Measurements from ENCODE around the gene TENM4.
"Not testable (repeated sequence)": the region's sequence is repeated elsewhere in the genome, so short reads cannot be mapped to it uniquely, and the experiment has no call there.

Gene TENM4

DNA sequence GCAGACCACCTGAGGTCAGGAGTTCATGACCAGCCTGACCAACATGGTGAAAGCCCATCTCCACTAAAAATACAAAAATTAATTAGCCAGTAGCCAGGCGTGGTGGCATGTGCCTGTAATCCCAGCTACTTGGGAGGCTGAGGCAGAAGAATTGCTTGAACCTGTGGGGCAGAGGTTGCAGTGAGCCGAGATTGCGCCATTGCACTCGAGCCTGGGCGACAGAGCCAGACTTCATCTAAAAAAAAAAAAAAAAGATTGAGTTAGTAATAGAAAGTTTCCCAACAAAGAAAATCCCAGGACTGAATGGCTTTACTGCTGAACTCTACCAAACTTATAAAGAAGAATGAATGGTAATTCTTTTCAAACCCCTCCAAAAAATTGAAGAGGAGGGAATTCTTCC is 803.3 kb downstream of the TENM4 start:
- H3K36me3 ChIP-seq (ENCODE audit: insufficient read depth, low read length); H3K27me3 ChIP-seq (ENCODE audit: insufficient read depth, low read length); H3K27ac ChIP-seq (ENCODE audit: low read depth, low read length); H3K79me2 ChIP-seq (ENCODE audit: control insufficient read depth, insufficient read depth, low read length, unreplicated experiment); H3K4me3 ChIP-seq (ENCODE audit: low read depth, low read length); H3K4me1 ChIP-seq (ENCODE audit: control insufficient read depth, insufficient read depth, low read length, unreplicated experiment); H2AFZ ChIP-seq (ENCODE audit: low read length, unreplicated experiment): not testable (repeated sequence)

GRCh38 chr11:78635814-78636506 is 804.9 kb downstream of the TENM4 start:
- Histone ChIP-seq H3K79me2 (ENCODE audit: control insufficient read depth, insufficient read depth, low read length, unreplicated experiment) (no peaks in the 10 kb centered on the region), H3K4me3 (ENCODE audit: low read depth, low read length) (no peak overlapping the region), H3K27me3 (ENCODE audit: insufficient read depth, low read length) (peaks cover 8% of the 10 kb centered on the region; the same call in 1 of the 2 replicates), H3K27ac (ENCODE audit: low read depth, low read length) (no peak overlapping the region), H2AFZ (ENCODE audit: low read length, unreplicated experiment) (no peak overlapping the region), H3K36me3 (ENCODE audit: insufficient read depth, low read length) (no peaks in the 10 kb centered on the region), H3K4me1 (ENCODE audit: control insufficient read depth, insufficient read depth, low read length, unreplicated experiment) (no peaks in the 10 kb centered on the region)

- no peak overlapping the region for H3K27ac ChIP-seq (ENCODE audit: low read depth, low read length)
- H3K27me3 ChIP-seq (ENCODE audit: insufficient read depth, low read length), result peaks cover 12% of the 10 kb centered on the region; the same call in 1 of the 2 replicates
- H3K36me3 ChIP-seq (ENCODE audit: insufficient read depth, low read length), result no peaks in the 10 kb centered on the region
- no peak overlapping the region for H3K4me3 ChIP-seq (ENCODE audit: low read depth, low read length)
- H3K4me1 ChIP-seq (ENCODE audit: control insufficient read depth, insufficient read depth, low read length, unreplicated experiment), result no peaks in the 10 kb centered on the region
- no peaks in the 10 kb centered on the region for H3K79me2 ChIP-seq (ENCODE audit: control insufficient read depth, insufficient read depth, low read length, unreplicated experiment)
- no peak overlapping the region for H2AFZ ChIP-seq (ENCODE audit: low read length, unreplicated experiment)
Observed at GRCh38 chr11:78633516-78634310, 807.1 kb downstream of the TENM4 start.

DNA sequence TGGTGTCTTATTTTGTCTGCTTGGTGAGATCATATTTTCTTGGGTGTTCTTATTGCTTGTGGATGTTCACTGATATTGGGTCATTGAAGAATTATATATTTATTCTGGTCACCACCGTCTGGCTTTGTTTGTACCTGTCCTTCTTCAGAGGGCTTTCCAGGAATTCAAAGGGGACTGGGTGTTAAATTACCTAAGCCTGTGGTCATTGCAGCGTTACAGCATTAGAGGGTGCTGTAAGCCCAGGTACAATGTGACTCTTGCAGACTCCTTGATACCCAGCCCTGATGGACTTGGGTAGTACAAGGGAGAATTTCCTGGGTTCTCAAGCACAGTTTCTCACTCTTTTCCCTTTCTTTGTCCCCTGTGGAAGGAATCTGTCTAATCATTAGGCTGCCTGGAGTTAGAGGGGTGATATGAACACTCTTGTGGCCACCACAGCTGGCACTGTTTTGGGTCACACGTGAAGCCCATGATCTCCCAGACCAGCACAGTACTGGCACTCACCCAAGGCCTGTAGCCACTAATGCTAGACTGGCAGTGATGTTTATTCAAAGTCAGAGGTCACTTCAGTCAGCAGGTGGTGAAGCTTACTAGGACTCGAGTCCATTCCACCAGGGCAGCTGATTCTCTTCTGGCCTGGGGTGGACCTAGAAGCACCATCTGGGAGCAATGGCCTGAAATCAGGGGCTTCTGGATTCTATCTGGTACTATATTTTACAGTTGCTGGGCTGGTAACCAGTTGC is 810.1 kb downstream of the TENM4 start:
- Histone ChIP-seq H3K36me3 (ENCODE audit: insufficient read depth, low read length) (no peaks in the 10 kb centered on the region), H3K79me2 (ENCODE audit: control insufficient read depth, insufficient read depth, low read length, unreplicated experiment) (no peaks in the 10 kb centered on the region), H3K27me3 (ENCODE audit: insufficient read depth, low read length) (0 out of 2 replicates have a peak, but pooled peaks cover 12% of the 10 kb centered on the region), H2AFZ (ENCODE audit: low read length, unreplicated experiment) (no peak overlapping the region), H3K27ac (ENCODE audit: low read depth, low read length) (no peak overlapping the region), H3K4me3 (ENCODE audit: low read depth, low read length) (no peak overlapping the region), H3K4me1 (ENCODE audit: control insufficient read depth, insufficient read depth, low read length, unreplicated experiment) (no peaks in the 10 kb centered on the region)

DNA sequence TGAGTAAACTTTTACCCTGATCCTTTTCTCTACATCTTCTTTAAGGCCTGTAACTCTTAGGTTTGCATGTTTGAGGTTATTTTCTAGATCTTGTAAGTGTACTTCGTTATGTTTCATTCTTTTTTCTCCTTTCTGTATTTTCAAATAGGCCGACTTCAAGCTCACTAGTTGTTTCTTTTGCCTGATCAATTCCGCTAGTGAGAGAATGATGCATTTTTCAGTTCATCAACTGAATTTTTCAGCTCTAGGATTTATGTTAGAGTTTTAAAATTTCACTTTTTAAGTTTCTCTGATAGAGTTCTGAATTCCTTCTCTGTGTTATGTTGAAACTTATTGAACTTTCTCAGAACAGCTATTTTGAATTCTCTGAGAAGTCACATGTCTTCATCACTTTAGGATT is 810.7 kb downstream of the TENM4 start:
- peaks cover 14% of the 10 kb centered on the region; the same call in 1 of the 2 replicates for H3K27me3 ChIP-seq (ENCODE audit: insufficient read depth, low read length)
- H3K4me3 ChIP-seq (ENCODE audit: low read depth, low read length), result no peak overlapping the region
- H3K27ac ChIP-seq (ENCODE audit: low read depth, low read length), result no peak overlapping the region
- H2AFZ ChIP-seq (ENCODE audit: low read length, unreplicated experiment), result no peak overlapping the region
- no peaks in the 10 kb centered on the region for H3K36me3 ChIP-seq (ENCODE audit: insufficient read depth, low read length)
- no peaks in the 10 kb centered on the region for H3K79me2 ChIP-seq (ENCODE audit: control insufficient read depth, insufficient read depth, low read length, unreplicated experiment)
- H3K4me1 ChIP-seq (ENCODE audit: control insufficient read depth, insufficient read depth, low read length, unreplicated experiment), result no peaks in the 10 kb centered on the region

GRCh38 chr11:78622666-78623065 is 818.2 kb downstream of the TENM4 start:
- H3K36me3 ChIP-seq (ENCODE audit: insufficient read depth, low read length), result no peaks in the 10 kb centered on the region
- H3K4me1 ChIP-seq (ENCODE audit: control insufficient read depth, insufficient read depth, low read length, unreplicated experiment), result no peaks in the 10 kb centered on the region
- peaks cover 9% of the 10 kb centered on the region; the same call in 1 of the 2 replicates for H3K27me3 ChIP-seq (ENCODE audit: insufficient read depth, low read length)
- no peaks in the 10 kb centered on the region for H3K79me2 ChIP-seq (ENCODE audit: control insufficient read depth, insufficient read depth, low read length, unreplicated experiment)
- H2AFZ ChIP-seq (ENCODE audit: low read length, unreplicated experiment), result no peak overlapping the region
- no peak overlapping the region for H3K27ac ChIP-seq (ENCODE audit: low read depth, low read length)
- no peak overlapping the region for H3K4me3 ChIP-seq (ENCODE audit: low read depth, low read length)

- Histone ChIP-seq H3K4me3 (ENCODE audit: low read depth, low read length) (no peak overlapping the region), H2AFZ (ENCODE audit: low read length, unreplicated experiment) (no peak overlapping the region), H3K79me2 (ENCODE audit: control insufficient read depth, insufficient read depth, low read length, unreplicated experiment) (no peaks in the 10 kb centered on the region), H3K4me1 (ENCODE audit: control insufficient read depth, insufficient read depth, low read length, unreplicated experiment) (no peaks in the 10 kb centered on the region), H3K36me3 (ENCODE audit: insufficient read depth, low read length) (no peaks in the 10 kb centered on the region), H3K27me3 (ENCODE audit: insufficient read depth, low read length) (peaks cover 3% of the 10 kb centered on the region; the same call in 1 of the 2 replicates), H3K27ac (ENCODE audit: low read depth, low read length) (no peak overlapping the region)
Observed at GRCh38 chr11:78620159-78620558, 820.7 kb downstream of the TENM4 start.

DNA sequence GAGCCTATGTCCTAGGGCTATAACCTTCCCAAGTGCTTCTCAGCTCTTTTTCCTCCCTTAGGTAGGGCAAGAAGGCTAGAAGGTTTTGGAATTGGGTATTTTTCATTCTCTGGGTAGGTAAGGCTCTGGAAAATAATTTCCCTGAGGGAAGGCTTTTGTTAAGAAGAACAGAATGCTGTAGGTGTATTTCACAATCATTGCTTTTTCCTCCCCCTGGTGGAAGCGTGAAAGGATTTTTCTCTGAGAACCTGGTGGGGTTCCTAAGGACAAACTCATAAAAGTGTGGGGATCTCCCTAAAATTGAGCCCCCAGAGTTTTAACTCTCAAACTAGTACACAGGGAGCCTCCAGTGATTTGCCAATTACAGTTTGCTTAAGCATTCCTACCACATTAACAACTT is 825.1 kb downstream of the TENM4 start:
- H3K36me3 ChIP-seq (ENCODE audit: insufficient read depth, low read length), result no peaks in the 10 kb centered on the region
- no peaks in the 10 kb centered on the region for H3K4me1 ChIP-seq (ENCODE audit: control insufficient read depth, insufficient read depth, low read length, unreplicated experiment)
- no peak overlapping the region for H2AFZ ChIP-seq (ENCODE audit: low read length, unreplicated experiment)
- H3K79me2 ChIP-seq (ENCODE audit: control insufficient read depth, insufficient read depth, low read length, unreplicated experiment), result no peaks in the 10 kb centered on the region
- H3K4me3 ChIP-seq (ENCODE audit: low read depth, low read length), result no peak overlapping the region
- H3K27me3 ChIP-seq (ENCODE audit: insufficient read depth, low read length), result peaks cover 5% of the 10 kb centered on the region; the same call in 1 of the 2 replicates
- H3K27ac ChIP-seq (ENCODE audit: low read depth, low read length), result no peak overlapping the region

- H2AFZ ChIP-seq (ENCODE audit: low read length, unreplicated experiment), result no peak overlapping the region
- H3K36me3 ChIP-seq (ENCODE audit: insufficient read depth, low read length), result no peaks in the 10 kb centered on the region
- H3K4me3 ChIP-seq (ENCODE audit: low read depth, low read length), result no peak overlapping the region
- H3K79me2 ChIP-seq (ENCODE audit: control insufficient read depth, insufficient read depth, low read length, unreplicated experiment), result no peaks in the 10 kb centered on the region
- no peaks in the 10 kb centered on the region for H3K4me1 ChIP-seq (ENCODE audit: control insufficient read depth, insufficient read depth, low read length, unreplicated experiment)
- no peak overlapping the region for H3K27ac ChIP-seq (ENCODE audit: low read depth, low read length)
- peaks cover 6% of the 10 kb centered on the region; the same call in 1 of the 2 replicates for H3K27me3 ChIP-seq (ENCODE audit: insufficient read depth, low read length)
Observed at GRCh38 chr11:78613378-78613813, 827.4 kb downstream of the TENM4 start.

GRCh38 chr11:78612721-78613377 is 828.0 kb downstream of the TENM4 start:
- Histone ChIP-seq H3K4me1 (ENCODE audit: control insufficient read depth, insufficient read depth, low read length, unreplicated experiment) (no peaks in the 10 kb centered on the region), H3K27ac (ENCODE audit: low read depth, low read length) (no peak overlapping the region), H3K36me3 (ENCODE audit: insufficient read depth, low read length) (no peaks in the 10 kb centered on the region), H3K27me3 (ENCODE audit: insufficient read depth, low read length) (peaks cover 9% of the 10 kb centered on the region; the same call in 1 of the 2 replicates), H3K4me3 (ENCODE audit: low read depth, low read length) (no peak overlapping the region), H3K79me2 (ENCODE audit: control insufficient read depth, insufficient read depth, low read length, unreplicated experiment) (no peaks in the 10 kb centered on the region), H2AFZ (ENCODE audit: low read length, unreplicated experiment) (no peak overlapping the region)
